H1 (cell line): ENCODE measurements around the gene MCEMP1. TPM values are rescaled to one million over a fixed set of nuclear protein-coding genes. Genes with fewer than 3 reads are reported as not detected.

Experiments used
- polyA plus RNA-seq, 7 experiments: library from polyadenylated mRNA; depleted of rRNA in 3 of 7; stranded (reverse) in 5 of 7; unstranded in 2 of 7; fragments of >200 nt in 5 of 7; fragments of 200-250 nt in 2 of 7; gene quantifications; 1 replicate in 5 of 7; 2 replicates in 1 of 7; 4 replicates in 1 of 7; pipeline versions ENCODE4 v1.2.1 to v1.2.3, GENCODE V29; 2011 to 2013; ENCODE audit warnings: missing spikeins in 2 of 7, mixed read lengths in 2 of 7
- total RNA-seq: library from RNA; stranded (reverse); fragmentation: NEBNext Ultra II Directional; extraction: Animal tissue kit (Norgen Biotek cat#: 25700); gene quantifications from 2 replicates; pipeline ENCODE4 v1.2.1, GENCODE V29; 2021
- TF ChIP-seq, protein P1 (sequence below): IDR thresholded peaks from 2 replicates; pipeline ENCODE4 v1.6.1; 2011; ENCODE audit warnings: low read length, improper control_type of control experiment

The MCEMP1 gene
- total and polyA plus RNA-seq, 2 of the 8 experiments (the other 6 are each of a cell fraction or from before 2014, with no cell fraction given), result not detected

DNA sequence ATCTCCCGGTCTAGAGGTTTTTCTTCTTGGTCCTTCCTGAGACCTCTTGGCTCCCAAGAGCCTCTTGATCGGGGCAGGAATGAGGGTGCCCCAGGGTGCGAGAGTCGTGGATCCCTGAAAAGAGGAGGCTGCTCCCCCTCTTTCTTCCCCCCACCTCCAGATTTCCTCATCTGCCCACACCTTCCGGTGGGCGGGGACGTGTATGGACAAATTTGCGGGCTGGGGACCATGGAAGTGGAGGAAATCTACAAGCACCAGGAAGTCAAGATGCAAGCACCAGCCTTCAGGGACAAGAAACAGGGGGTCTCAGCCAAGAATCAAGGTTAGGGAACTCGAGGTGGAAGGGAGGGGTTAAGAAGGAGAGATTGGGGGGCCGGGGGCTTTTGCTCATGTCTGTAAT, at the start of gene MCEMP1 (continued):
- TF ChIP-seq, protein P1, sequence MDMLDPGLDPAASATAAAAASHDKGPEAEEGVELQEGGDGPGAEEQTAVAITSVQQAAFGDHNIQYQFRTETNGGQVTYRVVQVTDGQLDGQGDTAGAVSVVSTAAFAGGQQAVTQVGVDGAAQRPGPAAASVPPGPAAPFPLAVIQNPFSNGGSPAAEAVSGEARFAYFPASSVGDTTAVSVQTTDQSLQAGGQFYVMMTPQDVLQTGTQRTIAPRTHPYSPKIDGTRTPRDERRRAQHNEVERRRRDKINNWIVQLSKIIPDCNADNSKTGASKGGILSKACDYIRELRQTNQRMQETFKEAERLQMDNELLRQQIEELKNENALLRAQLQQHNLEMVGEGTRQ, result no peak
